Coronary artery (tissue), 2 donors: ENCODE data around the gene VSNL1.

Experiments
- DNase-seq: peaks from one replicate; pipeline ENCODE4 v3.0.0-alpha.2; 2017; ENCODE audit warnings: low spot score
- H3K27ac ChIP-seq, 2 donors: fragments of 200-600 bp; sonication (generic); one replicate each; pipeline ENCODE4 v1.5.1; 2016 to 2019
- H3K4me3 ChIP-seq: fragments of 200-600 bp; sonication (generic); 2 replicates; pipeline ENCODE4 v1.5.1; 2016; ENCODE audit warnings: mild to moderate bottlenecking, moderate library complexity
- TF ChIP-seq, protein P1 (sequence below): fragments of 200-600 bp; sonication (generic); IDR thresholded peaks from one replicate; pipeline ENCODE4 v1.5.1; 2019; ENCODE audit warnings: antibody characterized with exemption

Gene VSNL1

DNA sequence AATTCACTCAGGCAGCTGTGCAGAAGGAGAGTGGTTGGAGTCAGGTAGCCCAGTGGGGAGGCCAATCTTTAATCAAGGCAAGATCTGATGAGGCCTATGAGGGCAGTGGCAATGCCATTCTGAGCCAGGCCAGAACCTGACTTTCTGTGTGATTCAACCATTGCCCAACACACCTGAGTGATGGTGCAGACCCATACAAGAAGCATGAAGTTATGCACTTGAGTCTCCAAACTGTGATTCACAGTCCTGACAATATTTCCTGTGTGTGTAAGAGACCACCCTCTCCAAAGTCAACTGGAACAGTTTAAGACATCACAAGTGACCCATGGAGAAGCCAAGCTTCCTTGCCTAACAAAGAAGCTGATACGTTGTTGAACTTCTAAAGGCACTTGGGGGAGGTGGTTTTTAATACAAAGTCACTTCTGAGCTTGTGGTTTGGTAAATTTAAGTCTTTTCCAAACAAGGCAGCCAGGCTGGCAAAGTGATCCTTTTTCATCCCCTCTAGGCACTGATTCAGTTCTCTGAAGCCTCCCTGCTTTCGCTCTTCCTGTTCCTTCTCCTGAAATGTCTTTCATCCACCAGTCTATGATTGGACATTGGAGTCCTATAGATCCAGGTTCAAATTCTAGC lies 49.0 kb downstream of the VSNL1 start:
- no peak overlapping the region for H3K27ac ChIP-seq
- TF ChIP-seq, protein P1, sequence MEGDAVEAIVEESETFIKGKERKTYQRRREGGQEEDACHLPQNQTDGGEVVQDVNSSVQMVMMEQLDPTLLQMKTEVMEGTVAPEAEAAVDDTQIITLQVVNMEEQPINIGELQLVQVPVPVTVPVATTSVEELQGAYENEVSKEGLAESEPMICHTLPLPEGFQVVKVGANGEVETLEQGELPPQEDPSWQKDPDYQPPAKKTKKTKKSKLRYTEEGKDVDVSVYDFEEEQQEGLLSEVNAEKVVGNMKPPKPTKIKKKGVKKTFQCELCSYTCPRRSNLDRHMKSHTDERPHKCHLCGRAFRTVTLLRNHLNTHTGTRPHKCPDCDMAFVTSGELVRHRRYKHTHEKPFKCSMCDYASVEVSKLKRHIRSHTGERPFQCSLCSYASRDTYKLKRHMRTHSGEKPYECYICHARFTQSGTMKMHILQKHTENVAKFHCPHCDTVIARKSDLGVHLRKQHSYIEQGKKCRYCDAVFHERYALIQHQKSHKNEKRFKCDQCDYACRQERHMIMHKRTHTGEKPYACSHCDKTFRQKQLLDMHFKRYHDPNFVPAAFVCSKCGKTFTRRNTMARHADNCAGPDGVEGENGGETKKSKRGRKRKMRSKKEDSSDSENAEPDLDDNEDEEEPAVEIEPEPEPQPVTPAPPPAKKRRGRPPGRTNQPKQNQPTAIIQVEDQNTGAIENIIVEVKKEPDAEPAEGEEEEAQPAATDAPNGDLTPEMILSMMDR = no peak
- H3K4me3 ChIP-seq = no peak overlapping the region
- DNase-seq = no peak

- Histone ChIP-seq H3K4me3 (no peak overlapping the region), H3K27ac (no peak overlapping the region)
- TF ChIP-seq, protein P1 = no peak
- DNase-seq = no peak
These were observed 49.9 kb downstream of the VSNL1 start for GRCh38 chr2:17590342-17590911.

DNA sequence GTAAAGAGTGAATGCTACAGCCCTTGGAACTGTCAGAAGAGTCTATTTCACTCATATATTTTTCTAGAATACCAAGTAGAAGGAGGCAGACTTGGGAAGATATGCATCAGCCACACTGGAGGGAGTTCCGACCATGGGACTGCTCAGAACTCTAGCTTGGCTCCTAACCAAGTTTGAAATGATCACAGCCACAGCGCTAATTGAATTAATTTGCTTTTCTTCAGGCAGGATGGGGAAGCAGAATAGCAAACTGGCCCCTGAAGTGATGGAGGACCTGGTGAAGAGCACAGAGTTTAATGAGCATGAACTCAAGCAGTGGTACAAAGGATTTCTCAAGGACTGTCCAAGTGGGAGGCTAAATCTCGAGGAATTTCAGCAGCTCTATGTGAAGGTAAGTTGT lies 51.4 kb downstream of the VSNL1 start:
- TF ChIP-seq, protein P1 = no peak
- DNase-seq = no peak
- no peak overlapping the region for H3K27ac ChIP-seq
- H3K4me3 ChIP-seq = no peak overlapping the region

- Histone ChIP-seq H3K4me3 (no peak overlapping the region), H3K27ac (no peak overlapping the region)
- TF ChIP-seq, protein P1 = no peak
- DNase-seq = no peak
These were observed 52.4 kb downstream of the VSNL1 start for GRCh38 chr2:17592731-17593409.

DNA sequence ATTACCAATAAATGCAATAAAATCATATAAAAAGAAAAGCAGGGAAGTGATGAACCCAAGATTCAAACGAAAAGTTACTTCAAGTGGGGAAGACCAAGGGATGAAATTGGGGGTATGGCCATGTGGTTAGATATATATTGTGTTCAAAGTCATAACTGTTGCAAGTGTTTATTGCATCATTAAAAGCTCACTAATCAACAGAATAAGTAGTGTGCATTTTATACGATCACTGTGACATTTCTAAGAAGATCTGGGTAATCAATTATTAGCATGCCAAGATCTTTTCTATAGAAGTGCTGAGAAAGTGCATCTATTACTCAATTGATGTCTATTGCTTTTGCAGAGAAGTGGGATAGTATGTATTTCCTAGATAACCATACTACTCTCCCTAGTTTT lies 52.9 kb downstream of the VSNL1 start:
- no peak overlapping the region for H3K27ac ChIP-seq
- TF ChIP-seq, protein P1 = no peak
- H3K4me3 ChIP-seq = no peak overlapping the region
- DNase-seq = no peak

GRCh38 chr2:17593841-17594491 lies 53.5 kb downstream of the VSNL1 start:
- TF ChIP-seq, protein P1 = no peak
- DNase-seq = no peak
- no peak overlapping the region for H3K4me3 ChIP-seq
- H3K27ac ChIP-seq = no peak overlapping the region
